ENCODE measurements around the gene CCDC141.

The CCDC141 gene

GRCh38 chr2:178863130-178863855 is 186.6 kb downstream of the CCDC141 start:
- DNase-seq = no peak

GRCh38 chr2:178860551-178860950 is 189.4 kb downstream of the CCDC141 start:
- DNase-seq = no peak

- DNase-seq = no peak
These were observed 190.2 kb downstream of the CCDC141 start for GRCh38 chr2:178859730-178860129.

- no peak for DNase-seq
These were observed 190.9 kb downstream of the CCDC141 start for GRCh38 chr2:178858896-178859625.

GRCh38 chr2:178855151-178855550 is 194.8 kb downstream of the CCDC141 start:
- DNase-seq = no peak

- DNase-seq = no peak
These were observed 201.6 kb downstream of the CCDC141 start for GRCh38 chr2:178848335-178848734.

- no peak for DNase-seq
These were observed 203.5 kb downstream of the CCDC141 start for GRCh38 chr2:178846458-178846802.

- DNase-seq = no peak
These were observed 204.1 kb downstream of the CCDC141 start for GRCh38 chr2:178845566-178846457.

GRCh38 chr2:178844701-178845100 is 205.2 kb downstream of the CCDC141 start:
- DNase-seq = no peak

- DNase-seq = no peak
These were observed 205.7 kb downstream of the CCDC141 start for GRCh38 chr2:178844269-178844668.

GRCh38 chr2:178843697-178844096 is 206.2 kb downstream of the CCDC141 start:
- DNase-seq = no peak

GRCh38 chr2:178836807-178837206 is 213.1 kb downstream of the CCDC141 start:
- DNase-seq = no peak

GRCh38 chr2:178834086-178834485 is 215.9 kb downstream of the CCDC141 start:
- no peak for DNase-seq

GRCh38 chr2:178833382-178833781 is 216.6 kb downstream of the CCDC141 start:
- no peak for DNase-seq

- no peak for DNase-seq
These were observed 219.5 kb downstream of the CCDC141 start for GRCh38 chr2:178830451-178830850.

- no peak for DNase-seq
These were observed 220.0 kb downstream of the CCDC141 start for GRCh38 chr2:178829981-178830380.

GRCh38 chr2:178829299-178829960 is 220.5 kb downstream of the CCDC141 start:
- no peak for DNase-seq

- DNase-seq = no peak
These were observed 221.5 kb downstream of the CCDC141 start for GRCh38 chr2:178828486-178828881.

- DNase-seq = no peak
These were observed 222.0 kb downstream of the CCDC141 start for GRCh38 chr2:178827739-178828485.

- no peak for DNase-seq
These were observed 222.8 kb downstream of the CCDC141 start for GRCh38 chr2:178827111-178827510.

GRCh38 chr2:178825183-178825582 is 224.8 kb downstream of the CCDC141 start:
- DNase-seq = no peak

GRCh38 chr2:178824181-178824580 is 225.8 kb downstream of the CCDC141 start:
- DNase-seq = no peak
